Kidney epithelial cell (primary cell): ENCODE measurements around the gene XRCC1. TPM values are rescaled to one million over a fixed set of nuclear protein-coding genes. Genes with fewer than 3 reads are reported as not detected.

Experiments
- DNase-seq: peaks from one replicate; pipeline ENCODE4 v3.0.0-alpha.2; 2010; ENCODE audit warnings: low read depth
- H3K27me3 ChIP-seq: 2 replicates; pipeline ENCODE4 v1.6.0; 2011; ENCODE audit warnings: low read length; ENCODE audit not compliant: control insufficient read depth, insufficient read depth
- H3K36me3 ChIP-seq: 2 replicates; pipeline ENCODE4 v1.5.1; 2011; ENCODE audit warnings: low read length; ENCODE audit not compliant: control insufficient read depth, insufficient read depth
- H3K4me3 ChIP-seq: 2 replicates; pipeline ENCODE4 v1.5.1; 2011; ENCODE audit warnings: low read depth, mild to moderate bottlenecking, control low read depth, low read length
- CTCF ChIP-seq: IDR thresholded peaks from 2 replicates; pipeline ENCODE4 v1.5.1; 2011; ENCODE audit warnings: mild to moderate bottlenecking, moderate library complexity, low read length, control low read depth, inconsistent platforms; ENCODE audit not compliant: insufficient read depth, poor library complexity, severe bottlenecking
- total RNA-seq: library from RNA; depleted of rRNA; stranded (reverse); fragments of >200 nt; gene quantifications from 2 replicates; pipeline ENCODE4 v1.2.3, GENCODE V29; 2015

Gene XRCC1
- total RNA-seq, 1 donor from 2014 or later, result 32.9 TPM

GRCh38 chr19:43563816-43564457 lies 11.4 kb downstream of the XRCC1 start:
- Histone ChIP-seq H3K27me3 (no peaks in the 10 kb centered on the region), H3K4me3 (no peak overlapping the region), H3K36me3 (peaks cover 2% of the 10 kb centered on the region)
- no peak for TF ChIP-seq CTCF
- no peak for DNase-seq

- no peak for TF ChIP-seq CTCF
- H3K36me3 ChIP-seq, result peaks cover 2% of the 10 kb centered on the region
- H3K4me3 ChIP-seq, result no peak overlapping the region
- no peaks in the 10 kb centered on the region for H3K27me3 ChIP-seq
- peak; percentile 29 for DNase-seq
Measured at GRCh38 chr19:43562698-43563241, 12.6 kb downstream of the XRCC1 start.

GRCh38 chr19:43562226-43562697 lies 13.1 kb downstream of the XRCC1 start:
- no peak for TF ChIP-seq CTCF
- H3K4me3 ChIP-seq, result no peak overlapping the region
- peaks cover 2% of the 10 kb centered on the region for H3K36me3 ChIP-seq
- H3K27me3 ChIP-seq, result no peaks in the 10 kb centered on the region
- DNase-seq, result no peak

- H3K4me3 ChIP-seq, result no peak overlapping the region
- peaks cover 2% of the 10 kb centered on the region for H3K36me3 ChIP-seq
- TF ChIP-seq CTCF, result no peak
- no peaks in the 10 kb centered on the region for H3K27me3 ChIP-seq
- DNase-seq, result no peak
Measured at GRCh38 chr19:43561139-43561970, 14.0 kb downstream of the XRCC1 start.

GRCh38 chr19:43560687-43561086 lies 14.6 kb downstream of the XRCC1 start:
- Histone ChIP-seq H3K36me3 (peaks cover 2% of the 10 kb centered on the region), H3K4me3 (no peak overlapping the region), H3K27me3 (no peaks in the 10 kb centered on the region)
- TF ChIP-seq CTCF, result peak; percentile 12
- no peak for DNase-seq
